H1 (cell line): ENCODE measurements around the gene HOXA10. TPM values are rescaled to one million over a fixed set of nuclear protein-coding genes. Genes with fewer than 3 reads are reported as not detected.

ENCODE experiments used
- CTCF ChIA-PET: fragments of 300-600 bp; sonication (Branson Sonifier 250); formaldehyde crosslinking; loops from one replicate; lab custom pipeline; 2021; ENCODE audit not compliant: partially characterized antibody; lab: Charles Lee
- POLR2A ChIA-PET: fragments of 300-600 bp; sonication (Branson Sonifier 250); formaldehyde crosslinking; loops from one replicate; lab custom pipeline; 2021; ENCODE audit warnings: inconsistent platforms; ENCODE audit not compliant: partially characterized antibody; lab: Charles Lee
- DNase-seq, 2 experiments: peaks; one replicate each; pipeline versions ENCODE4 v3.0.0 to v3.0.0-alpha.2; 2010 to 2022; ENCODE audit warnings: low spot score in 2 of 2, low read depth in 1 of 2, mixed read lengths in 1 of 2
- FAIRE-seq: peaks from 2 replicates; lab custom pipeline; 2011; peaks lifted over from hg19 to GRCh38; lab: Jason Lieb, UNC
- H2AFZ ChIP-seq: 2 replicates; pipeline ENCODE4 v1.8.1; 2012; ENCODE audit warnings: low read length, inconsistent platforms
- H2AK5ac ChIP-seq: 2 replicates; pipeline ENCODE4 v1.6.1; 2013; ENCODE audit warnings: low read depth, low read length
- H2BK120ac ChIP-seq: replicated peaks from 2 replicates; pipeline ENCODE3; 2013; ENCODE audit warnings: low read depth, low read length, inconsistent platforms
- H2BK12ac ChIP-seq: 2 replicates; pipeline ENCODE4 v1.6.1; 2013; ENCODE audit warnings: low read depth, low read length
- H2BK15ac ChIP-seq: 2 replicates; pipeline ENCODE4 v1.6.1; 2013; ENCODE audit warnings: low read length
- H2BK20ac ChIP-seq: 2 replicates; pipeline ENCODE4 v1.6.1; 2013; ENCODE audit warnings: low read length
- H2BK5ac ChIP-seq: 2 replicates; pipeline ENCODE4 v1.6.1; 2013; ENCODE audit warnings: low read depth, low read length
- H3K14ac ChIP-seq: 2 replicates; pipeline ENCODE4 v1.6.1; 2013; ENCODE audit warnings: inconsistent platforms; ENCODE audit not compliant: insufficient read length
- H3K18ac ChIP-seq: 2 replicates; pipeline ENCODE4 v1.6.1; 2013; ENCODE audit warnings: low read length; ENCODE audit errors: extremely low read depth
- H3K23ac ChIP-seq: 2 replicates; pipeline ENCODE4 v1.6.1; 2013; ENCODE audit warnings: inconsistent platforms; ENCODE audit not compliant: insufficient read length
- H3K23me2 ChIP-seq: 2 replicates; pipeline ENCODE4 v1.6.1; 2013; ENCODE audit warnings: low read depth, low read length
- H3K27ac ChIP-seq: 2 replicates; pipeline ENCODE4 v1.6.1; 2011; ENCODE audit warnings: low read depth, low read length, inconsistent platforms
- H3K27me3 ChIP-seq, 4 experiments: replicated peaks in 1 of 4; 1 replicate in 1 of 4; 2 replicates in 3 of 4; pipeline versions ENCODE4 v1.6.1 to v1.8.1; 2011 to 2013; ENCODE audit warnings: low read length in 3 of 4, mild to moderate bottlenecking in 3 of 4, inconsistent platforms in 2 of 4, mixed read lengths in 2 of 4, moderate library complexity in 1 of 4; ENCODE audit not compliant: control insufficient read depth in 3 of 4, insufficient read depth in 3 of 4; ENCODE audit errors: extremely low read depth in 1 of 4
- H3K36me3 ChIP-seq, 4 experiments: 2 replicates each; pipeline versions ENCODE4 v1.6.1 to v1.8.1; 2011 to 2013; ENCODE audit warnings: mild to moderate bottlenecking in 4 of 4, low read length in 3 of 4, moderate library complexity in 2 of 4, control low read depth in 1 of 4, inconsistent platforms in 1 of 4; ENCODE audit not compliant: insufficient read depth in 4 of 4, control insufficient read depth in 2 of 4
- H3K4ac ChIP-seq: replicated peaks from 2 replicates; pipeline ENCODE3; 2013; ENCODE audit warnings: low read length, low read depth, mixed read lengths, inconsistent platforms; ENCODE audit not compliant: insufficient read length
- H3K4me1 ChIP-seq, 4 experiments: replicated peaks in 1 of 4; 1 replicate in 1 of 4; 2 replicates in 3 of 4; pipeline versions ENCODE4 v1.6.1 to v1.8.1; 2011 to 2013; ENCODE audit warnings: low read length in 3 of 4, inconsistent platforms in 2 of 4, mixed read lengths in 1 of 4; ENCODE audit not compliant: insufficient read depth in 4 of 4, control insufficient read depth in 3 of 4
- H3K4me2 ChIP-seq, 2 experiments: 2 replicates each; pipeline versions ENCODE4 v1.6.1 to v1.8.1; 2011 to 2013; ENCODE audit warnings: low read depth in 2 of 2, low read length in 2 of 2, control low read depth in 1 of 2, inconsistent platforms in 1 of 2, mild to moderate bottlenecking in 1 of 2; ENCODE audit not compliant: insufficient read depth in 1 of 2
- H3K4me3 ChIP-seq, 4 experiments: fragments of 200-600, 300-600 bp in 1 of 4; sonication (generic), shearing (Covaris generic), sonication (Bioruptor Twin) in 1 of 4; 2 replicates each; pipeline versions ENCODE4 v1.5.1 to v1.8.1; 2011 to 2016; ENCODE audit warnings: low read length in 4 of 4, low read depth in 3 of 4, control low read depth in 2 of 4, inconsistent platforms in 2 of 4, mild to moderate bottlenecking in 2 of 4, mixed read lengths in 1 of 4, moderate library complexity in 1 of 4; ENCODE audit not compliant: insufficient read depth in 2 of 4; ENCODE audit errors: extremely low read depth in 1 of 4
- H3K56ac ChIP-seq: replicated peaks from 2 replicates; pipeline ENCODE3; 2013; ENCODE audit warnings: low read depth, mild to moderate bottlenecking, mixed read lengths, low read length, inconsistent platforms; ENCODE audit not compliant: insufficient read length
- H3K79me1 ChIP-seq: 2 replicates; pipeline ENCODE4 v1.6.1; 2013; ENCODE audit warnings: low read depth, low read length, control low read depth
- H3K79me2 ChIP-seq, 2 experiments: 2 replicates each; pipeline versions ENCODE4 v1.6.1 to v1.8.1; 2012 to 2013; ENCODE audit warnings: low read length in 2 of 2, mild to moderate bottlenecking in 2 of 2, inconsistent platforms in 1 of 2; ENCODE audit not compliant: insufficient read depth in 2 of 2, control insufficient read depth in 1 of 2
- H3K9ac ChIP-seq, 4 experiments: replicated peaks in 1 of 4; 1 replicate in 1 of 4; 2 replicates in 3 of 4; pipeline versions ENCODE4 v1.6.1 to v1.8.1; 2011 to 2013; ENCODE audit warnings: low read depth in 3 of 4, low read length in 3 of 4, control low read depth in 2 of 4, mild to moderate bottlenecking in 2 of 4, moderate library complexity in 2 of 4, inconsistent platforms in 1 of 4; ENCODE audit errors: extremely low read depth in 1 of 4
- H3K9me3 ChIP-seq, 2 experiments: 2 replicates each; pipeline versions ENCODE4 v1.6.1 to v1.8.1; 2012 to 2013; ENCODE audit warnings: mild to moderate bottlenecking in 2 of 2, moderate library complexity in 2 of 2, control low read depth in 1 of 2, inconsistent platforms in 1 of 2, low read depth in 1 of 2, low read length in 1 of 2, mixed read lengths in 1 of 2; ENCODE audit not compliant: insufficient read depth in 2 of 2
- H4K20me1 ChIP-seq, 2 experiments: replicated peaks in 1 of 2; 2 replicates each; pipeline versions ENCODE3 to v1.8.1; 2011 to 2013; ENCODE audit warnings: inconsistent platforms in 2 of 2, low read length in 2 of 2, mild to moderate bottlenecking in 1 of 2; ENCODE audit not compliant: insufficient read depth in 2 of 2, control insufficient read depth in 1 of 2
- H4K5ac ChIP-seq: 2 replicates; pipeline ENCODE4 v1.6.1; 2013; ENCODE audit warnings: low read length, low read depth, mixed read lengths, inconsistent platforms; ENCODE audit not compliant: insufficient read length
- H4K8ac ChIP-seq: 2 replicates; pipeline ENCODE4 v1.8.0; 2013; ENCODE audit warnings: mild to moderate bottlenecking, moderate library complexity, low read length, inconsistent platforms; ENCODE audit not compliant: insufficient read depth; ENCODE audit errors: extremely low read depth
- H4K91ac ChIP-seq: replicated peaks from 2 replicates; pipeline ENCODE3; 2013; ENCODE audit warnings: low read length, mixed read lengths, inconsistent platforms; ENCODE audit not compliant: insufficient read length
- CHD1 ChIP-seq: IDR thresholded peaks from 2 replicates; pipeline ENCODE4 v1.6.1; 2012; ENCODE audit warnings: low read depth, low read length, improper control_type of control experiment
- HDAC2 ChIP-seq, 2 experiments: fragments of 300-600 bp in 1 of 2; sonication (generic) in 1 of 2; IDR thresholded peaks; 2 replicates each; pipeline ENCODE4 v1.6.1; 2011 to 2012; ENCODE audit warnings: low read depth in 2 of 2, low read length in 2 of 2, mild to moderate bottlenecking in 2 of 2, moderate library complexity in 2 of 2, borderline replicate concordance in 1 of 2, inconsistent platforms in 1 of 2
- HDAC6 ChIP-seq: IDR thresholded peaks from one replicate; pipeline ENCODE4 v1.7.1; 2012; ENCODE audit warnings: low read depth, mild to moderate bottlenecking, inconsistent platforms, low read length, moderate library complexity
- JUND ChIP-seq: IDR thresholded peaks from 2 replicates; pipeline ENCODE4 v1.6.1; 2011; ENCODE audit warnings: mild to moderate bottlenecking, improper control_type of control experiment, low read length
- NRF1 ChIP-seq: IDR thresholded peaks from 2 replicates; pipeline ENCODE4 v1.6.1; 2011; ENCODE audit warnings: mild to moderate bottlenecking, low read depth, low read length, improper control_type of control experiment
- POU5F1 ChIP-seq: IDR thresholded peaks from 2 replicates; pipeline ENCODE4 v1.6.1; 2011; ENCODE audit warnings: low read depth, mild to moderate bottlenecking, low read length, moderate library complexity
- SRF ChIP-seq: IDR thresholded peaks from 2 replicates; pipeline ENCODE4 v1.6.1; 2011; ENCODE audit warnings: mild to moderate bottlenecking, low read depth, low read length, moderate library complexity
- ZNF274 ChIP-seq: IDR thresholded peaks from 2 replicates; pipeline ENCODE4 v1.7.0; 2012; ENCODE audit warnings: low read length, borderline replicate concordance; ENCODE audit errors: extremely low read depth
- WGBS, 2 experiments: shearing (Covaris generic) in 1 of 2; methylation state at CpG; one replicate each; pipeline versions ENCODE4 v1.1.6 to v1.1.7; 2013 to 2015; ENCODE audit warnings: low lambda C conversion rate in 2 of 2, mixed read lengths in 2 of 2, inconsistent platforms in 1 of 2, low coverage in 1 of 2, missing lambda C conversion rate in 1 of 2; ENCODE audit not compliant: insufficient replicate concordance in 2 of 2, insufficient coverage in 1 of 2, insufficient read length in 1 of 2; ENCODE audit errors: extremely low coverage in 1 of 2, missing lambda C conversion rate in 1 of 2; 5-methylcytosine and 5-hydroxymethylcytosine counted together
- polyA plus RNA-seq, 7 experiments: library from polyadenylated mRNA; depleted of rRNA in 3 of 7; stranded (reverse) in 5 of 7; unstranded in 2 of 7; fragments of >200 nt in 5 of 7; fragments of 200-250 nt in 2 of 7; gene quantifications; 1 replicate in 5 of 7; 2 replicates in 1 of 7; 4 replicates in 1 of 7; pipeline versions ENCODE4 v1.2.1 to v1.2.3, GENCODE V29; 2011 to 2013; ENCODE audit warnings: missing spikeins in 2 of 7, mixed read lengths in 2 of 7
- total RNA-seq: library from RNA; stranded (reverse); fragmentation: NEBNext Ultra II Directional; extraction: Animal tissue kit (Norgen Biotek cat#: 25700); gene quantifications from 2 replicates; pipeline ENCODE4 v1.2.1, GENCODE V29; 2021
- TF ChIP-seq, protein P1 (sequence below): IDR thresholded peaks from 2 replicates; pipeline ENCODE4 v1.6.1; 2011; ENCODE audit warnings: low read length, improper control_type of control experiment

The HOXA10 gene
- total and polyA plus RNA-seq, 2 of the 8 experiments (the other 6 are each of a cell fraction or from before 2014, with no cell fraction given), result not detected

DNA sequence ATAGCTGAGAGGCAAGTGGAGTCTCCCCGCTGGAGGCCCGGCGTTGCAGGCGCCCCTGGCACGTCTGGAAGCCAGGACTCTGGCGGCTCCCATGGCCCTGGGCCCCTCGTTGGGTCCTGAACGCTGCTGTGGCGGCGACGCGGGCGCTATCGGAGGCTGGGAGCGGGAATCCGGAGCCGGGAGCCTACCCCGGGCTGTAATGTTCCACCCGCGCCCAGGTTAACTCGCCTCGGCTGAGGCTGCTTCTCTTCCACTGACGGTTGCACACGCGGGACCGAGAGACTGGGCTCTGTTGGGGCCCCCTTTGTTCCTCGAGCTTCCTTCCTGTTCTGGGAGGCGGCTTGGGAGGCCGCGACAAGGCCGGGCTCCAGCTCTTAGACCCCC lies 29.3 kb downstream of the HOXA10 start:
- no peaks in the 10 kb centered on the region for H3K79me1 ChIP-seq
- no peak overlapping the region for H3K23ac ChIP-seq
- H4K91ac ChIP-seq, result no peak overlapping the region
- no peak overlapping the region for H3K4ac ChIP-seq
- peak in 1 of 2 experiments; percentile 56 for DNase-seq
- H3K4me3 ChIP-seq, result no peak overlapping the region
- WGBS, 2 experiments, result 17% methylated on average over 30 of the region's 31 CpGs; no CpG with 5 or more reads in 1 of the 2 experiments
- no peak overlapping the region for H3K4me2 ChIP-seq
- FAIRE-seq, result no peak
- TF ChIP-seq SRF, result no peak
- TF ChIP-seq, protein P1, sequence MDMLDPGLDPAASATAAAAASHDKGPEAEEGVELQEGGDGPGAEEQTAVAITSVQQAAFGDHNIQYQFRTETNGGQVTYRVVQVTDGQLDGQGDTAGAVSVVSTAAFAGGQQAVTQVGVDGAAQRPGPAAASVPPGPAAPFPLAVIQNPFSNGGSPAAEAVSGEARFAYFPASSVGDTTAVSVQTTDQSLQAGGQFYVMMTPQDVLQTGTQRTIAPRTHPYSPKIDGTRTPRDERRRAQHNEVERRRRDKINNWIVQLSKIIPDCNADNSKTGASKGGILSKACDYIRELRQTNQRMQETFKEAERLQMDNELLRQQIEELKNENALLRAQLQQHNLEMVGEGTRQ, result no peak
- TF ChIP-seq JUND, result no peak
- no peak for TF ChIP-seq POU5F1
- no peak for TF ChIP-seq HDAC2 (IDR thresholded peaks at IDR 0.05; ENCODE audit: borderline replicate concordance in 1 of 2, low read depth in 2 of 2, low read length in 2 of 2)
- no peak for TF ChIP-seq HDAC6
- TF ChIP-seq ZNF274, result no peak
- TF ChIP-seq CHD1, result no peak
- TF ChIP-seq NRF1, result no peak
- H3K18ac ChIP-seq, result no peak overlapping the region
- peaks cover 9% of the 10 kb centered on the region for H3K23me2 ChIP-seq
- H3K14ac ChIP-seq, result no peak overlapping the region
- no peaks in the 10 kb centered on the region for H3K79me2 ChIP-seq
- H4K8ac ChIP-seq, result peak overlapping the region; percentile 9; the same call in 1 of the 2 replicates
- ChIA-PET POLR2A (no interaction called here), CTCF (interaction anchor here (0.7 to 12.5 kb wide), 26 partner anchors 9 to 1247 kb away, joined by 3 to 123 read pairs (median 12); partner anchors contain the start of genes HOXA1, HOXA10, HOXA3 and HOXA4)
- peaks cover 0 to 9% (median 5%) of the 10 kb centered on the region in 4 experiments; a peak in 5 of 7 replicates for H3K4me1 ChIP-seq
- peaks cover 0 to 6% (median 0%) of the 10 kb centered on the region in 4 experiments; a peak in 1 of 8 replicates for H3K36me3 ChIP-seq
- H2BK120ac ChIP-seq, result no peak overlapping the region
- H4K20me1 ChIP-seq, result peaks cover 26 to 31% of the 10 kb centered on the region in 2 experiments
- no peak overlapping the region for H2BK20ac ChIP-seq
- H4K5ac ChIP-seq, result no peak overlapping the region
- no peak overlapping the region for H2BK15ac ChIP-seq
- peaks cover 96 to 100% (median 99%) of the 10 kb centered on the region in 4 experiments for H3K27me3 ChIP-seq
- no peak overlapping the region for H2AFZ ChIP-seq
- no peak overlapping the region for H3K27ac ChIP-seq
- H2BK5ac ChIP-seq, result no peak overlapping the region
- H2AK5ac ChIP-seq, result no peak overlapping the region
- H2BK12ac ChIP-seq, result no peak overlapping the region
- H3K9ac ChIP-seq, result no peak overlapping the region
- H3K9me3 ChIP-seq, result peaks cover 0 to 3% of the 10 kb centered on the region in 2 experiments; a peak in 1 of 4 replicates
- H3K56ac ChIP-seq, result no peak overlapping the region
